Measurements from ENCODE around the gene ORAI2.

The ORAI2 gene

DNA sequence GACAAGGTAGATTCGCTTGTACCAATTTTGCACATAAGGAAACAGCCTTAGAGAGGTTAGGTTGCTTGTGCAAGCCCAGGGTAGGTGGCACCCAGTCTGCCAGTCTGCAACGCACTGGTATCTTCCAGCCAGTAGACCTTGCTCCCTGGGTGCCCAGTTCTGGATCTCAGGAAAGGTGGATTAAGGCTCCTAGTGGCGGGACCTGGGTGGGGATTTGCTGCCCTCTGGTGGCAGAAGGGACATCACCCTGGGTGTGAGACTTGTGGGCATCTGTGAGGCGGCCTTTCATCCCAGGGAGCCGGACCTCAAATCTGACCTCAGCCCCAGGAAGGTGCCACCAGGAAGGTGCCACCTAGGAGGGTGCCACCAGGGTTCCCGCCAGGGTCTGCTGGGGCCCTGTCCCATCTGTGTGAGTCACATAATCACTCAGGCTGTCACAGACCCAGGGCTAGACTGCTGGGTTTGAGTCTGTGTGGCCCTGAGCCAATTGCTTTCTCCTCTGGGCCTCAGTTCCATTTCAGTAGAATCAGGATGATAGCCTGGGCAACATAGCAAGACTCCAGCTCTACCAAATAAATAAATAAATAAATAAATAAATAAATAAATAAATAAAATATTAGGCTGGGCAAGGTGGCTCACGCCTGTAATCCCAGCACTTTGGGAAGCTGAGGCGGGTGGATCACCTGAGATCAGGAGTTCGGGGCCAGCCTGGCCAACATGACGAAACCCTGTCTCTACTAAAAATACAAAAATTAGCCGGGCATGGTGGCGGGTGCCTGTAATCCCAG, 42.5 kb upstream of the ORAI2 start:
- Histone ChIP-seq H3K79me2 (ENCODE audit: insufficient read depth, low read length) (no peaks in the 10 kb centered on the region), H3K9me3 (ENCODE audit: low read length) (no peaks in the 10 kb centered on the region), H3K4me1 (ENCODE audit: insufficient read depth, low read length, severe bottlenecking) (peaks cover 7% of the 10 kb centered on the region), H3K27ac (ENCODE audit: low read depth, low read length, poor library complexity, severe bottlenecking) (no peak overlapping the region), H3K27me3 (ENCODE audit: insufficient read depth, low read length) (no peaks in the 10 kb centered on the region), H3K4me2 (ENCODE audit: low read length) (no peak overlapping the region), H3K36me3 (ENCODE audit: insufficient read depth, low read length) (peaks cover 41% of the 10 kb centered on the region), H3K4me3 (ENCODE audit: low read depth, low read length, poor library complexity, severe bottlenecking) (no peak overlapping the region), H3K9ac (ENCODE audit: low read length) (no peak overlapping the region), H3F3A (ENCODE audit: insufficient read depth, low read length) (no peaks in the 10 kb centered on the region; the same call in none of the 2 replicates), H2AFZ (ENCODE audit: low read length) (no peak overlapping the region), H3K9me2 (ENCODE audit: low read depth, low read length) (no peaks in the 10 kb centered on the region), H4K20me1 (ENCODE audit: insufficient read depth, low read length) (no peaks in the 10 kb centered on the region)
- no peak for TF ChIP-seq EZH2 (IDR thresholded peaks at IDR 0.05; ENCODE audit: borderline replicate concordance, low read length)
- TF ChIP-seq, protein P1, sequence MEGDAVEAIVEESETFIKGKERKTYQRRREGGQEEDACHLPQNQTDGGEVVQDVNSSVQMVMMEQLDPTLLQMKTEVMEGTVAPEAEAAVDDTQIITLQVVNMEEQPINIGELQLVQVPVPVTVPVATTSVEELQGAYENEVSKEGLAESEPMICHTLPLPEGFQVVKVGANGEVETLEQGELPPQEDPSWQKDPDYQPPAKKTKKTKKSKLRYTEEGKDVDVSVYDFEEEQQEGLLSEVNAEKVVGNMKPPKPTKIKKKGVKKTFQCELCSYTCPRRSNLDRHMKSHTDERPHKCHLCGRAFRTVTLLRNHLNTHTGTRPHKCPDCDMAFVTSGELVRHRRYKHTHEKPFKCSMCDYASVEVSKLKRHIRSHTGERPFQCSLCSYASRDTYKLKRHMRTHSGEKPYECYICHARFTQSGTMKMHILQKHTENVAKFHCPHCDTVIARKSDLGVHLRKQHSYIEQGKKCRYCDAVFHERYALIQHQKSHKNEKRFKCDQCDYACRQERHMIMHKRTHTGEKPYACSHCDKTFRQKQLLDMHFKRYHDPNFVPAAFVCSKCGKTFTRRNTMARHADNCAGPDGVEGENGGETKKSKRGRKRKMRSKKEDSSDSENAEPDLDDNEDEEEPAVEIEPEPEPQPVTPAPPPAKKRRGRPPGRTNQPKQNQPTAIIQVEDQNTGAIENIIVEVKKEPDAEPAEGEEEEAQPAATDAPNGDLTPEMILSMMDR (IDR thresholded peaks at IDR 0.05; ENCODE audit: low read length): peak; percentile 100

DNA sequence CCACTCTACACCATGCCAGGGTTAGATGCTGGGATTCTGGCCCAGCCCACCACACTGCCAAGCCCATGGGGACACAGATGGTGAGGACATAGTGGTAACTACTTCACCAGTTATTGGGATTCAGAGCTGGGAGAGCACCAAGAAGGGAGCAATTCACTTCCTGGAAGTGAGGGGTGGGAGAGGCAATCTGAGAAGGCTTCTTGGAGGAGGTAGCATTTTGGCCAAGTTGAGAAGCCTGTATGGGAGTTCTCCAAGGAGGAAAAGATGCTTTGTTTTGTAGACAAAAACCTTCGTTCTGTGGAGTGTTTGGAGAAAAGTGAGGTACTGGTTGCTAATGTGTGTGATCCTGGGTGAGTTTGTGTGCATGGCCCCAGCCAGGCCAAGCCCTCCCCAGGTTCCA, 41.0 kb upstream of the ORAI2 start:
- H3F3A ChIP-seq (ENCODE audit: insufficient read depth, low read length): no peaks in the 10 kb centered on the region; the same call in 1 of the 2 replicates
- H3K27me3 ChIP-seq (ENCODE audit: insufficient read depth, low read length): no peaks in the 10 kb centered on the region
- no peaks in the 10 kb centered on the region for H4K20me1 ChIP-seq (ENCODE audit: insufficient read depth, low read length)

DNA sequence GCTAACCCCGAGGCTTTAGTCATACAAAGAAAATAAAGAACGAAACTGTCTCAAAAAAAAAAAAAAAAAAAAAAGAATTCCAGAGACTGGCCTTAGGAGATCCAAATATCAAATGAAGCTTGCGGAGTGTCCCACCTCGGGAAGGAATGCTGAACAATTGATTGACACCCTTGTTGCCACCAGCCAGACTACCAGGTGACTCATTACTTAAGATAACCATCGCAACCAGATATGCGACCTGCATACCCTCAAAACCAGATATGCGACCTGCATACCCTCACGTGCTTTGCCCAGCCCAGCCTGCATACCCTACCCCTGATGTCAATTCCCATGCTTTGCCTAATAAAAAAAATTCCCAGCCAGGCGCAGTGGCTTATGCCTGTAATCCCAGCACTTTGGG, 39.9 kb upstream of the ORAI2 start:
- TF ChIP-seq, protein P1 (IDR thresholded peaks at IDR 0.05; ENCODE audit: low read length): no peak
- TF ChIP-seq EZH2 (IDR thresholded peaks at IDR 0.05; ENCODE audit: borderline replicate concordance, low read length): no peak
- H3K27me3 ChIP-seq (ENCODE audit: insufficient read depth, low read length): no peaks in the 10 kb centered on the region

More for the DNA sequence above, 41.0 kb upstream of the ORAI2 start:
- H3K9ac ChIP-seq (ENCODE audit: low read length): no peak overlapping the region
- H3K9me2 ChIP-seq (ENCODE audit: low read depth, low read length): no peaks in the 10 kb centered on the region
- H3K27ac ChIP-seq (ENCODE audit: low read depth, low read length, poor library complexity, severe bottlenecking): no peak overlapping the region
- TF ChIP-seq EZH2 (IDR thresholded peaks at IDR 0.05; ENCODE audit: borderline replicate concordance, low read length): no peak
- TF ChIP-seq, protein P1 (IDR thresholded peaks at IDR 0.05; ENCODE audit: low read length): no peak
- H3K4me2 ChIP-seq (ENCODE audit: low read length): no peak overlapping the region
- no peak overlapping the region for H2AFZ ChIP-seq (ENCODE audit: low read length)
- no peaks in the 10 kb centered on the region for H3K9me3 ChIP-seq (ENCODE audit: low read length)
- H3K79me2 ChIP-seq (ENCODE audit: insufficient read depth, low read length): peaks cover 8% of the 10 kb centered on the region; the same call in 1 of the 2 replicates
- peaks cover 27% of the 10 kb centered on the region for H3K36me3 ChIP-seq (ENCODE audit: insufficient read depth, low read length)
- H3K4me3 ChIP-seq (ENCODE audit: low read depth, low read length, poor library complexity, severe bottlenecking): no peak overlapping the region
- H3K4me1 ChIP-seq (ENCODE audit: insufficient read depth, low read length, severe bottlenecking): peaks cover 14% of the 10 kb centered on the region

More for the DNA sequence above, 39.9 kb upstream of the ORAI2 start:
- Histone ChIP-seq H3K4me2 (ENCODE audit: low read length) (no peak overlapping the region), H2AFZ (ENCODE audit: low read length) (no peak overlapping the region), H3K9ac (ENCODE audit: low read length) (no peak overlapping the region), H3K4me3 (ENCODE audit: low read depth, low read length, poor library complexity, severe bottlenecking) (no peak overlapping the region), H3K9me2 (ENCODE audit: low read depth, low read length) (no peaks in the 10 kb centered on the region), H3K9me3 (ENCODE audit: low read length) (no peaks in the 10 kb centered on the region), H3K4me1 (ENCODE audit: insufficient read depth, low read length, severe bottlenecking) (peaks cover 17% of the 10 kb centered on the region), H3K79me2 (ENCODE audit: insufficient read depth, low read length) (peaks cover 10% of the 10 kb centered on the region; the same call in 1 of the 2 replicates), H4K20me1 (ENCODE audit: insufficient read depth, low read length) (no peaks in the 10 kb centered on the region), H3K27ac (ENCODE audit: low read depth, low read length, poor library complexity, severe bottlenecking) (no peak overlapping the region), H3F3A (ENCODE audit: insufficient read depth, low read length) (no peaks in the 10 kb centered on the region; the same call in 1 of the 2 replicates), H3K36me3 (ENCODE audit: insufficient read depth, low read length) (peaks cover 31% of the 10 kb centered on the region)

Measured in OCI-LY1 (cell line).